ENCODE data around the gene MX2. TPM values are rescaled to one million over a fixed set of nuclear protein-coding genes. Genes with fewer than 3 reads are reported as not detected.
A peak's percentile ranks its signal among the peaks of the same experiment; 100 is the strongest.
"Not testable (repeated sequence)": the region's sequence is repeated elsewhere in the genome, so short reads cannot be mapped to it uniquely, and the experiment has no call there.

The MX2 gene
- polyA plus RNA-seq, 2 donors, result 4.2 to 5.7 TPM

DNA sequence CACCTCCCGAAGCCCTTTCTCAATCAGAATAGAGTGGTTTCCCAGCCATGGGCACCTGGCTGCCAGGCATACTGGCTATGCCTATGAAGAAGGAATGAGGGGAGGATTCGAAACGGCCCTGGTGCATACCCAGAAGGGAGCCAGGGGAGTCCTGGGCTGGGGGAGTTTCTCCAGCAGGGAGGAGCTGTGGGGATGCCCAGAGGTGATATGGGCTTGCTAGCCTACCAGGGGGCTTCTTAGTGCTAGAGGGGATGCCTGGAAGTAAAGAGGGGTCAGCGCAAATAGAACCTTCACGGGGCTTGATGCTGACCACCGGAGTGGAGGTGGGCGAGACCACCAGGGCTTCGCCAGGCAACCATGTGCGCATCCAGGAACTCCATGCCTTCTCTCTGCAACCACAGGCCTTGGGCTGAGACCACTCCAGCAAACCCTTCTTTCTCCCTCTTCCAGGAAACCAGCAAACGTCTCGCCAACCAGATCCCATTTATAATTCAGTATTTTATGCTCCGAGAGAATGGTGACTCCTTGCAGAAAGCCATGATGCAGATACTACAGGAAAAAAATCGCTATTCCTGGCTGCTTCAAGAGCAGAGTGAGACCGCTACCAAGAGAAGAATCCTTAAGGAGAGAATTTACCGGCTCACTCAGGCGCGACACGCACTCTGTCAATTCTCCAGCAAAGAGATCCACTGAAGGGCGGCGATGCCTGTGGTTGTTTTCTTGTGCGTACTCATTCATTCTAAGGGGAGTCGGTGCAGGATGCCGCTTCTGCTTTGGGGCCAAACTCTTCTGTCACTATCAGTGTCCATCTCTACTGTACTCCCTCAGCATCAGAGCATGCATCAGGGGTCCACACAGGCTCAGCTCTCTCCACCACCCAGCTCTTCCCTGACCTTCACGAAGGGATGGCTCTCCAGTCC is 46.0 kb downstream of the MX2 start:
- Histone ChIP-seq H3K9me3 (ENCODE audit: control insufficient read depth in 2 of 2, insufficient read depth in 1 of 2, low read depth in 1 of 2, low read length in 1 of 2) (no peaks in the 10 kb centered on the region), H3K27ac (ENCODE audit: low read depth in 2 of 2, low read length in 1 of 2) (no peak overlapping the region), H3K27me3 (ENCODE audit: control insufficient read depth in 1 of 2, insufficient read depth in 2 of 2, low read length in 2 of 2) (no peaks in the 10 kb centered on the region), H3K4me3 (ENCODE audit: low read depth in 1 of 2, low read length in 2 of 2) (no peak overlapping the region), H3K4me1 (ENCODE audit: control insufficient read depth in 2 of 2, insufficient read depth in 2 of 2, low read length in 1 of 2) (peaks cover 0 to 4% of the 10 kb centered on the region in 2 donors), H3K36me3 (ENCODE audit: control insufficient read depth in 2 of 2, insufficient read depth in 2 of 2, low read length in 1 of 2) (peaks cover 2 to 11% of the 10 kb centered on the region in 2 donors)
- WGBS, 2 donors, result 94 to 96% methylated on average over 24 of the region's 24 CpGs

DNA sequence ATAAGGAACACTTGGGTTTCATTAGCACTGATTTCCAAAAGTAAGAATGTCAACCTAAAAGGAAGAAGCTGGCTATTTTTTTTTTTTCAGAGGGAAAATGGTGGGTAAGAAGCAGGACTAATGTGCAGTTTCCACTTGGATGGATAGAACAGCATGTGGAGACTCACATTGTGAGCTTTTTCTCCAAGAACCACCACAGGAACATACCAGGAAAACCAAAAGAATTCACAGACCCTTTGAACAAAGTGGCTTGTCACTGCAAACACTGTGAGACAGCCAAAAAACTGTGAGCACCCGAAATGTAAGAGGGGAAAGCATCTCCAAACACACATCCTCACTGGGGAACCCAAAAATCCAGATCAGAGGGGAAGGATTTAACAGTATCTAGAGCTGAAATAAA is 48.5 kb downstream of the MX2 start:
- Histone ChIP-seq H3K4me1 (ENCODE audit: control insufficient read depth in 2 of 2, insufficient read depth in 2 of 2, low read length in 1 of 2) (no peaks in the 10 kb centered on the region), H3K36me3 (ENCODE audit: control insufficient read depth in 2 of 2, insufficient read depth in 2 of 2, low read length in 1 of 2) (peaks cover 2 to 3% of the 10 kb centered on the region in 2 donors), H3K27ac (ENCODE audit: low read depth in 2 of 2, low read length in 1 of 2) (peak overlapping the region; percentile 80 to 86), H3K27me3 (ENCODE audit: control insufficient read depth in 1 of 2, insufficient read depth in 2 of 2, low read length in 2 of 2) (no peaks in the 10 kb centered on the region), H3K9me3 (ENCODE audit: control insufficient read depth in 2 of 2, insufficient read depth in 1 of 2, low read depth in 1 of 2, low read length in 1 of 2) (no peaks in the 10 kb centered on the region), H3K4me3 (ENCODE audit: low read depth in 1 of 2, low read length in 2 of 2) (no peak overlapping the region)
- WGBS, 2 donors, result 78 to 86% methylated on average over 1 of the region's 1 CpG

DNA sequence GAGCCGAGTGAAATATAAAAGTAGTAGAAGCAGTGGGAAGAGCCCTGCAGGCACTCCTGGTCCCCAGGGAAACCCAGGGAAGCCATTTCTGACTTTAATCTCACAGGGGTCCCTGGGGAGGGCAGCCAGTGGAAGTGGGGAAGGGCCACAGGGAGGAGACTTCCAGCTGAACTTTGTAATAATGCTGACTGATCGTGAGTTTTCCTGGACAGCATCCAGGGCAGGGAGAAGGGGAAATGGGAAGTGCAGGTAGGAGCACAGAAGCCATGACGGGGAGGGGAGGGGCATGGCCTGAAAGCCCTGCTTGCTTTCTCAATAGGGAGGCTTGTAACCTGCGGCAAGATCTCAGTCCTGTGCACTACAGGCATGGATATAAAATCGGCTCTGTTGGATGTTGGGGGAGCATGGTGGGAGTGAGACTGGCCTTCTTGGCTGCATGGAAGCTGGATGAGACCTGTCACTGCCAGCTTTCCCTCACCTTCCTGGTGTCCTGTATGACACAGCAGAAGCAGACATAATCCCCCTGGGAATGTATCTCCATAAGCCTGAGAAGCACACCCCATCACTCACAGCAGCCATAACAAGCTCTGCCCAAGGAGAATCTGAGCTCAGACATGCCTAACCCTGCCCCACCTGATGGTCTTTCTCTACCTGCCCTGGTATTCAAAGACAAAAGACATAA is 49.1 kb downstream of the MX2 start:
- WGBS, 2 donors, result 64 to 71% methylated on average over 5 of the region's 5 CpGs
- H3K27ac ChIP-seq (ENCODE audit: low read depth in 2 of 2, low read length in 1 of 2), result peak overlapping the region; percentile 80 to 86
- no peaks in the 10 kb centered on the region for H3K27me3 ChIP-seq (ENCODE audit: control insufficient read depth in 1 of 2, insufficient read depth in 2 of 2, low read length in 2 of 2)
- no peaks in the 10 kb centered on the region for H3K9me3 ChIP-seq (ENCODE audit: control insufficient read depth in 2 of 2, insufficient read depth in 1 of 2, low read depth in 1 of 2, low read length in 1 of 2)
- no peaks in the 10 kb centered on the region for H3K4me1 ChIP-seq (ENCODE audit: control insufficient read depth in 2 of 2, insufficient read depth in 2 of 2, low read length in 1 of 2)
- peaks cover 2 to 3% of the 10 kb centered on the region in 2 donors for H3K36me3 ChIP-seq (ENCODE audit: control insufficient read depth in 2 of 2, insufficient read depth in 2 of 2, low read length in 1 of 2)
- no peak overlapping the region for H3K4me3 ChIP-seq (ENCODE audit: low read depth in 1 of 2, low read length in 2 of 2)

DNA sequence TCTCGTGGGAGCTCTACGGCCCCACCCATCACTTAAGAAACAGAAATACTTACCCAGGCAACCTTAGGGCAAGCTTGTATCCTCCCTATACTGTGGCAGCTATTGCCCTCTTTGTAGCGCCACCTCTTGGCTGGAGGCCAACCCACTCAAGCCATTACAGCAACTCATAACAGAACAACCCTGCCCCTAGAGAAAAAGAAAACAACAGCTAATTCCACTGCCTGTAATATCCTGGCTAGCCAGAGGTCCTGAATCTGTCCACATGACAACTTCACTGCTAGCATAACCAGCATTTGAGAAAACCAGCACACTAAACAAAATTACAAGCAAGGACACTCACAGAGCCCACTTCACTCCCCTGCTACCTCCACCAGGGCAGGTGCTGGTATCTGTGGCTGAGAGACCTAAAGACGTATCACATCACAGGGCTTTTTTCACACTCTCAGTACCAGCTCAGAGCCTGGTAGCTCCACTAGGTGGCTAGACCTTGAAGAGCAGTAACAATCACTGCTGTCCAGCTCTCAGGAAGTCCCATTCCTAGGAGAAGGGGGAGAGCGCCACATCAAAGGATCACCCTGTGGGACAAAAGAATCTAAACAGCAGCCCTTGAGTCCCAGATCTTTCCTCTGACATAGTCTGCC is 49.7 kb downstream of the MX2 start:
- Histone ChIP-seq H3K4me1 (ENCODE audit: control insufficient read depth in 2 of 2, insufficient read depth in 2 of 2, low read length in 1 of 2) (no peaks in the 10 kb centered on the region), H3K27ac (ENCODE audit: low read depth in 2 of 2, low read length in 1 of 2) (peak overlapping the region; percentile 86 to 91), H3K9me3 (ENCODE audit: control insufficient read depth in 2 of 2, insufficient read depth in 1 of 2, low read depth in 1 of 2, low read length in 1 of 2) (no peaks in the 10 kb centered on the region), H3K4me3 (ENCODE audit: low read depth in 1 of 2, low read length in 2 of 2) (no peak overlapping the region), H3K36me3 (ENCODE audit: control insufficient read depth in 2 of 2, insufficient read depth in 2 of 2, low read length in 1 of 2) (peaks cover 2 to 3% of the 10 kb centered on the region in 2 donors), H3K27me3 (ENCODE audit: control insufficient read depth in 1 of 2, insufficient read depth in 2 of 2, low read length in 2 of 2) (no peaks in the 10 kb centered on the region)
- WGBS, 2 donors, result 55 to 64% methylated on average over 5 of the region's 5 CpGs

DNA sequence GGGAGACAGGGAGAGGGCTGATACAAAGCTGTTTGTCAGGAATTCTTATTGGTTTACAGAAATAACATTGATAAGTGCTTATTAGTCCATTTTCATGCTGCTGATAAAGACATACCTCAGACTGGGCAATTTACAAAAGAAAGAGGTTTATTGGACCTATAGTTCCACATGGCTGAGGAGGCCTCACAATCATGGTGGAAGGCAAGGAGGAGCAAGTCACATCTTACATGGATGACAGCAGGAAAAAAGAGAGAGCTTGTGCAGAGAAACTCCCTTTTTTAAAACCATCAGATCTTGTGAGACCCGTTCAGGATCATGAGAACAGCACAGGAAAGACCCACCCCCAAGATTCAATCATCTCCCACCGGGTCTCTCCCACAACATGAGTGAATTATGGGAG is 55.7 kb downstream of the MX2 start:
- not testable (repeated sequence) for H3K4me3 ChIP-seq (ENCODE audit: low read depth in 1 of 2, low read length in 2 of 2); H3K4me1 ChIP-seq (ENCODE audit: control insufficient read depth in 2 of 2, insufficient read depth in 2 of 2, low read length in 1 of 2); H3K27me3 ChIP-seq (ENCODE audit: control insufficient read depth in 1 of 2, insufficient read depth in 2 of 2, low read length in 2 of 2); H3K9me3 ChIP-seq (ENCODE audit: control insufficient read depth in 2 of 2, insufficient read depth in 1 of 2, low read depth in 1 of 2, low read length in 1 of 2); H3K36me3 ChIP-seq (ENCODE audit: control insufficient read depth in 2 of 2, insufficient read depth in 2 of 2, low read length in 1 of 2)
- peak overlapping the region in 1 of 2 donors; percentile 2 for H3K27ac ChIP-seq (ENCODE audit: low read depth in 2 of 2, low read length in 1 of 2)
- 86 to 89% methylated on average over 2 of the region's 2 CpGs for whole genome bisulfite sequencing, 2 donors

DNA sequence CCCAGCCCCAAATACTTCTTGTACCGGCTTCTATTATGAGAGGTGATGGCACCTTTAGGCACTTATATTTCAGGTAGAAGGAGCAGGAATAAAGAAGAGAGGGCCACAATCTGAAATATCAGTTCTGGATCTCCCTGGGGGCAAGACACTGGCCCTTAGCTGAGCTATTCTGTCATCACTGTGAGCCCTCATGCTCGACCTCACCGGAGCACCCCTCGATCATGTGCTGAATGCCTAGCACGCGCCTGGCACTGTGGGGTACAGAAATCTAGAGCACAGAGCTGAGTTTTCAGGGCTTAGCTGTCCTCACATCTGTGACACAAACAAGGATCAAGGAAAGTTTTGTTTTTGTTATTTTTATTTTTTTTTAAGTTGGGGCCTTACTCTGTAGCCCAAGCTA is 56.6 kb downstream of the MX2 start:
- H3K9me3 ChIP-seq (ENCODE audit: control insufficient read depth in 2 of 2, insufficient read depth in 1 of 2, low read depth in 1 of 2, low read length in 1 of 2), result no peaks in the 10 kb centered on the region
- no peaks in the 10 kb centered on the region for H3K27me3 ChIP-seq (ENCODE audit: control insufficient read depth in 1 of 2, insufficient read depth in 2 of 2, low read length in 2 of 2)
- H3K4me3 ChIP-seq (ENCODE audit: low read depth in 1 of 2, low read length in 2 of 2), result no peak overlapping the region
- 92 to 93% methylated on average over 6 of the region's 6 CpGs for WGBS, 2 donors
- peak overlapping the region in 1 of 2 donors; percentile 27 for H3K27ac ChIP-seq (ENCODE audit: low read depth in 2 of 2, low read length in 1 of 2)
- no peaks in the 10 kb centered on the region for H3K36me3 ChIP-seq (ENCODE audit: control insufficient read depth in 2 of 2, insufficient read depth in 2 of 2, low read length in 1 of 2)
- H3K4me1 ChIP-seq (ENCODE audit: control insufficient read depth in 2 of 2, insufficient read depth in 2 of 2, low read length in 1 of 2), result peaks cover 2 to 7% of the 10 kb centered on the region in 2 donors

DNA sequence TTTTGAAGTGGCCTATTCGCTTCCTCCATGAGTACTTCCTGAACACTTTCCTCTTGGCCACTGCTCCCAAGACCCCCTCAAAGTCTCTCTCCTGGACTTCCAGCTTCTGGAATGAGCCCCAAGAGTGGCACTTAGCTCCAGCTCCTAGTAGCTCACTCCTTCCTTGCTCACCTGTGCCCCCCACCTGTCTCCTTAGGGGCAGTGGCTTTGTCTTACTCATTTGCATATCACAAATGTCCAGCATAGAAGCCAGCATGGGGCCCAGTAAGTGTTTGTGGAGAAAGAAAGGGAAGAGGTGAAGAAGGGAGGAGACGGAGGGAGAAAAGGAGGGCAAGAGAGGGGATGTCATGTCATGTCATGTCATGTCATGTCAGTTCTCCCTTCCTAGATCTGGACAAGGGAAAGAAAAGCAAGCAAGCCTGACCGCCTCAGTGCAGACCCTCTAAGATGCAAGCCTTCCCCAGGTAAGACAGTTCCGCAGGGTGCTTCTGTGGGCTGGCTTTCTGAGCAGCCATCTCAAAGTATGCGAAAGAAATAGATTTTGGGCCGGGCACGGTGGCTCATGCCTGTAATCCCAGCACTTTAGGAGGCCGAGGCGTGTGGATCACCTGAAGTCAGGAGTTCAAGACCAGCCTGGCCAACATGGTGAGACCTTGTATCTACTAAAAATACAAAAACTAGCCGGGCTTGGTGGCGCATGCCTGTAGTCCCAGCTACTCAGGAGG is 57.3 kb downstream of the MX2 start:
- no peaks in the 10 kb centered on the region for H3K36me3 ChIP-seq (ENCODE audit: control insufficient read depth in 2 of 2, insufficient read depth in 2 of 2, low read length in 1 of 2)
- 96 to 98% methylated on average over 11 of the region's 11 CpGs for WGBS, 2 donors
- H3K27ac ChIP-seq (ENCODE audit: low read depth in 2 of 2, low read length in 1 of 2), result peak overlapping the region in 1 of 2 donors; percentile 42
- H3K4me1 ChIP-seq (ENCODE audit: control insufficient read depth in 2 of 2, insufficient read depth in 2 of 2, low read length in 1 of 2), result peaks cover 2 to 7% of the 10 kb centered on the region in 2 donors
- no peak overlapping the region for H3K4me3 ChIP-seq (ENCODE audit: low read depth in 1 of 2, low read length in 2 of 2)
- no peaks in the 10 kb centered on the region for H3K27me3 ChIP-seq (ENCODE audit: control insufficient read depth in 1 of 2, insufficient read depth in 2 of 2, low read length in 2 of 2)
- H3K9me3 ChIP-seq (ENCODE audit: control insufficient read depth in 2 of 2, insufficient read depth in 1 of 2, low read depth in 1 of 2, low read length in 1 of 2), result no peaks in the 10 kb centered on the region

- Histone ChIP-seq H3K27ac (ENCODE audit: low read depth in 2 of 2, low read length in 1 of 2) (peak overlapping the region; percentile 90 to 93), H3K9me3 (ENCODE audit: control insufficient read depth in 2 of 2, insufficient read depth in 1 of 2, low read depth in 1 of 2, low read length in 1 of 2) (no peaks in the 10 kb centered on the region), H3K4me3 (ENCODE audit: low read depth in 1 of 2, low read length in 2 of 2) (peak overlapping the region; percentile 64 to 67), H3K27me3 (ENCODE audit: control insufficient read depth in 1 of 2, insufficient read depth in 2 of 2, low read length in 2 of 2) (no peaks in the 10 kb centered on the region), H3K4me1 (ENCODE audit: control insufficient read depth in 2 of 2, insufficient read depth in 2 of 2, low read length in 1 of 2) (peaks cover 2 to 7% of the 10 kb centered on the region in 2 donors), H3K36me3 (ENCODE audit: control insufficient read depth in 2 of 2, insufficient read depth in 2 of 2, low read length in 1 of 2) (no peaks in the 10 kb centered on the region)
- WGBS, 2 donors, result 4% methylated on average over 52 to 54 of the region's 54 CpGs
Observed at GRCh38 chr21:41419921-41420862, 58.4 kb downstream of the MX2 start.

All from esophagus (tissue), 2 donors.